ENCODE data around the gene CHD5.

CHD5 gene

GRCh38 chr1:6100861-6101783 lies 79.0 kb downstream of the CHD5 start:
- Histone ChIP-seq H2AFZ (ENCODE audit: low read depth, low read length) (no peak overlapping the region), H3K4me3 (ENCODE audit: insufficient read depth in 1 of 2, low read depth in 1 of 2, low read length in 2 of 2) (no peak overlapping the region), H3K18ac (ENCODE audit: low read depth in 1 of 2, low read length in 2 of 2) (no peak overlapping the region), H3K27me3 (ENCODE audit: control insufficient read depth in 1 of 2, insufficient read depth in 1 of 2, low read length in 2 of 2) (peaks cover 0 to 49% of the 10 kb centered on the region in 2 experiments), H2BK5ac (ENCODE audit: low read depth, low read length, poor library complexity, severe bottlenecking) (no peak overlapping the region), H3K79me1 (replicated peaks; ENCODE audit: low read length, poor library complexity, severe bottlenecking) (no peaks in the 10 kb centered on the region), H3K14ac (ENCODE audit: low read length in 2 of 2) (no peak overlapping the region), H3K27ac (ENCODE audit: low read length, poor library complexity, severe bottlenecking) (no peak overlapping the region), H4K91ac (ENCODE audit: low read length) (peak overlapping the region; percentile 50), H2BK15ac (ENCODE audit: low read depth, poor library complexity, severe bottlenecking) (no peak overlapping the region), H3K4ac (ENCODE audit: low read depth in 1 of 2, low read length in 2 of 2) (no peak overlapping the region), H2BK12ac (ENCODE audit: low read length in 2 of 2) (no peak overlapping the region), H2AK5ac (ENCODE audit: low read length, severe bottlenecking) (no peak overlapping the region), H3K4me1 (ENCODE audit: control insufficient read depth, insufficient read depth, low read depth, low read length) (peaks cover 1% of the 10 kb centered on the region), H4K8ac (ENCODE audit: low read length) (no peak overlapping the region), H2BK120ac (ENCODE audit: low read depth, low read length) (no peak overlapping the region), H3K9ac (ENCODE audit: low read length) (no peak overlapping the region), H3K36me3 (ENCODE audit: control insufficient read depth in 1 of 2, insufficient read depth in 2 of 2, low read depth in 1 of 2, low read length in 2 of 2) (no peaks in the 10 kb centered on the region), H3K23ac (ENCODE audit: low read length in 2 of 2) (no peak overlapping the region), H3K9me3 (ENCODE audit: control insufficient read depth, low read length) (no peaks in the 10 kb centered on the region), H3K4me2 (ENCODE audit: low read length, poor library complexity, severe bottlenecking) (no peak overlapping the region)
- no peak for DNase-seq
- 78% methylated on average over 20 of the region's 23 CpGs for WGBS

GRCh38 chr1:6099787-6100765 lies 80.0 kb downstream of the CHD5 start:
- no peak for DNase-seq
- no peaks in the 10 kb centered on the region for H3K79me1 ChIP-seq (replicated peaks; ENCODE audit: low read length, poor library complexity, severe bottlenecking)
- no peaks in the 10 kb centered on the region for H3K9me3 ChIP-seq (ENCODE audit: control insufficient read depth, low read length)
- H4K91ac ChIP-seq (ENCODE audit: low read length): no peak overlapping the region
- no peak overlapping the region for H4K8ac ChIP-seq (ENCODE audit: low read length)
- WGBS: 81% methylated on average over 22 of the region's 27 CpGs
- no peak overlapping the region for H2BK15ac ChIP-seq (ENCODE audit: low read depth, poor library complexity, severe bottlenecking)
- H3K4ac ChIP-seq (ENCODE audit: low read depth in 1 of 2, low read length in 2 of 2): no peak overlapping the region
- H3K27me3 ChIP-seq (ENCODE audit: control insufficient read depth in 1 of 2, insufficient read depth in 1 of 2, low read length in 2 of 2): peaks cover 0 to 40% of the 10 kb centered on the region in 2 experiments
- H2BK12ac ChIP-seq (ENCODE audit: low read length in 2 of 2): no peak overlapping the region
- no peak overlapping the region for H3K27ac ChIP-seq (ENCODE audit: low read length, poor library complexity, severe bottlenecking)
- no peak overlapping the region for H2AK5ac ChIP-seq (ENCODE audit: low read length, severe bottlenecking)
- H2BK120ac ChIP-seq (ENCODE audit: low read depth, low read length): no peak overlapping the region
- peaks cover 1% of the 10 kb centered on the region for H3K4me1 ChIP-seq (ENCODE audit: control insufficient read depth, insufficient read depth, low read depth, low read length)
- H2AFZ ChIP-seq (ENCODE audit: low read depth, low read length): no peak overlapping the region
- no peak overlapping the region for H3K18ac ChIP-seq (ENCODE audit: low read depth in 1 of 2, low read length in 2 of 2)
- H3K4me3 ChIP-seq (ENCODE audit: insufficient read depth in 1 of 2, low read depth in 1 of 2, low read length in 2 of 2): peak overlapping the region in 1 of 2 experiments; percentile 18
- H3K4me2 ChIP-seq (ENCODE audit: low read length, poor library complexity, severe bottlenecking): no peak overlapping the region
- H3K23ac ChIP-seq (ENCODE audit: low read length in 2 of 2): no peak overlapping the region
- no peaks in the 10 kb centered on the region for H3K36me3 ChIP-seq (ENCODE audit: control insufficient read depth in 1 of 2, insufficient read depth in 2 of 2, low read depth in 1 of 2, low read length in 2 of 2)
- H2BK5ac ChIP-seq (ENCODE audit: low read depth, low read length, poor library complexity, severe bottlenecking): no peak overlapping the region
- H3K14ac ChIP-seq (ENCODE audit: low read length in 2 of 2): no peak overlapping the region
- no peak overlapping the region for H3K9ac ChIP-seq (ENCODE audit: low read length)

GRCh38 chr1:6099297-6099696 lies 80.8 kb downstream of the CHD5 start:
- Histone ChIP-seq H3K4me2 (ENCODE audit: low read length, poor library complexity, severe bottlenecking) (no peak overlapping the region), H2BK120ac (ENCODE audit: low read depth, low read length) (no peak overlapping the region), H2AK5ac (ENCODE audit: low read length, severe bottlenecking) (no peak overlapping the region), H3K9me3 (ENCODE audit: control insufficient read depth, low read length) (no peaks in the 10 kb centered on the region), H3K23ac (ENCODE audit: low read length in 2 of 2) (no peak overlapping the region), H3K18ac (ENCODE audit: low read depth in 1 of 2, low read length in 2 of 2) (no peak overlapping the region), H2BK5ac (ENCODE audit: low read depth, low read length, poor library complexity, severe bottlenecking) (no peak overlapping the region), H2AFZ (ENCODE audit: low read depth, low read length) (no peak overlapping the region), H2BK15ac (ENCODE audit: low read depth, poor library complexity, severe bottlenecking) (no peak overlapping the region), H3K36me3 (ENCODE audit: control insufficient read depth in 1 of 2, insufficient read depth in 2 of 2, low read depth in 1 of 2, low read length in 2 of 2) (no peaks in the 10 kb centered on the region), H3K4me1 (ENCODE audit: control insufficient read depth, insufficient read depth, low read depth, low read length) (no peaks in the 10 kb centered on the region), H4K91ac (ENCODE audit: low read length) (no peak overlapping the region), H3K9ac (ENCODE audit: low read length) (no peak overlapping the region), H3K14ac (ENCODE audit: low read length in 2 of 2) (no peak overlapping the region), H3K27ac (ENCODE audit: low read length, poor library complexity, severe bottlenecking) (no peak overlapping the region), H3K79me1 (replicated peaks; ENCODE audit: low read length, poor library complexity, severe bottlenecking) (no peaks in the 10 kb centered on the region), H3K27me3 (ENCODE audit: control insufficient read depth in 1 of 2, insufficient read depth in 1 of 2, low read length in 2 of 2) (peaks cover 0 to 39% of the 10 kb centered on the region in 2 experiments), H3K4me3 (ENCODE audit: insufficient read depth in 1 of 2, low read depth in 1 of 2, low read length in 2 of 2) (no peak overlapping the region), H4K8ac (ENCODE audit: low read length) (no peak overlapping the region), H3K4ac (ENCODE audit: low read depth in 1 of 2, low read length in 2 of 2) (no peak overlapping the region), H2BK12ac (ENCODE audit: low read length in 2 of 2) (no peak overlapping the region)
- WGBS: 90% methylated on average over 15 of the region's 15 CpGs
- no peak for DNase-seq
